ENCODE data around the gene ANKRD30B.
"Not testable (repeated sequence)": the region's sequence is repeated elsewhere in the genome, so short reads cannot be mapped to it uniquely, and the experiment has no call there.

Gene ANKRD30B

DNA sequence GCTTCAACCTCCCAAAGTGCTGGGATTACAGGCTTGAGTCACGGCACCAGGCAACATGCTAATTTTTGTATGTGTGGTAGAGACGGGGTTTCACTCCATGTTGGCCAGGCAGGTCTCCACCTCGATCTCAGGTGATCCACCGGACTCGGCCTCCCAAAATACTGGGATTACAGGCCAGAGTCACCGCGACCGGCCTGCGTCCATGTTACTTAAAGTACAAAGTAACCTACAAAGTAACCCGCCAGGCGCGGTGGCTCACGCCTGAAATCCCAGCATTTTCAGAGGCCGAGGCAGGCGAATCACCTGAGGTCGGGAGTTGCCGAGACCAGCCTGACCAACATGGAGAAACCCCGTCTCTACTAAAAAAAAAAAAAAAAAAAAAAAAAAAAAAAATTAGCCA is 1.1 kb upstream of the ANKRD30B start:
- Histone ChIP-seq H3K79me2 (ENCODE audit: insufficient read depth, low read length) (no peaks in the 10 kb centered on the region), H3K27ac (ENCODE audit: low read length) (no peak overlapping the region), H3K9me3 (ENCODE audit: insufficient read depth, low read length, severe bottlenecking) (peaks cover 10% of the 10 kb centered on the region), H3K36me3 (ENCODE audit: insufficient read depth, low read length) (no peaks in the 10 kb centered on the region), H2AFZ (ENCODE audit: low read depth, low read length) (no peak overlapping the region), H3K4me1 (ENCODE audit: insufficient read depth, low read length) (no peaks in the 10 kb centered on the region), H3K4me2 (ENCODE audit: insufficient read depth, low read length) (no peak overlapping the region), H3K4me3 (ENCODE audit: low read depth in 1 of 2, low read length in 2 of 2) (no peak overlapping the region), H3K27me3 (ENCODE audit: insufficient read depth, low read length, poor library complexity) (no peaks in the 10 kb centered on the region), H4K20me1 (ENCODE audit: insufficient read depth, low read length) (no peaks in the 10 kb centered on the region), H3K9ac (ENCODE audit: low read depth, low read length) (no peak overlapping the region)
- ATAC-seq (ENCODE audit: insufficient read depth, low read depth): no peak
- no peak for DNase-seq
- TF ChIP-seq, protein P1, sequence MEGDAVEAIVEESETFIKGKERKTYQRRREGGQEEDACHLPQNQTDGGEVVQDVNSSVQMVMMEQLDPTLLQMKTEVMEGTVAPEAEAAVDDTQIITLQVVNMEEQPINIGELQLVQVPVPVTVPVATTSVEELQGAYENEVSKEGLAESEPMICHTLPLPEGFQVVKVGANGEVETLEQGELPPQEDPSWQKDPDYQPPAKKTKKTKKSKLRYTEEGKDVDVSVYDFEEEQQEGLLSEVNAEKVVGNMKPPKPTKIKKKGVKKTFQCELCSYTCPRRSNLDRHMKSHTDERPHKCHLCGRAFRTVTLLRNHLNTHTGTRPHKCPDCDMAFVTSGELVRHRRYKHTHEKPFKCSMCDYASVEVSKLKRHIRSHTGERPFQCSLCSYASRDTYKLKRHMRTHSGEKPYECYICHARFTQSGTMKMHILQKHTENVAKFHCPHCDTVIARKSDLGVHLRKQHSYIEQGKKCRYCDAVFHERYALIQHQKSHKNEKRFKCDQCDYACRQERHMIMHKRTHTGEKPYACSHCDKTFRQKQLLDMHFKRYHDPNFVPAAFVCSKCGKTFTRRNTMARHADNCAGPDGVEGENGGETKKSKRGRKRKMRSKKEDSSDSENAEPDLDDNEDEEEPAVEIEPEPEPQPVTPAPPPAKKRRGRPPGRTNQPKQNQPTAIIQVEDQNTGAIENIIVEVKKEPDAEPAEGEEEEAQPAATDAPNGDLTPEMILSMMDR (IDR thresholded peaks at IDR 0.05; ENCODE audit: borderline replicate concordance, extremely low read depth, low read length, poor library complexity, severe bottlenecking): no peak
- no peak for TF ChIP-seq EZH2 (IDR thresholded peaks at IDR 0.05; ENCODE audit: borderline replicate concordance, low read depth, low read length, severe bottlenecking)

DNA sequence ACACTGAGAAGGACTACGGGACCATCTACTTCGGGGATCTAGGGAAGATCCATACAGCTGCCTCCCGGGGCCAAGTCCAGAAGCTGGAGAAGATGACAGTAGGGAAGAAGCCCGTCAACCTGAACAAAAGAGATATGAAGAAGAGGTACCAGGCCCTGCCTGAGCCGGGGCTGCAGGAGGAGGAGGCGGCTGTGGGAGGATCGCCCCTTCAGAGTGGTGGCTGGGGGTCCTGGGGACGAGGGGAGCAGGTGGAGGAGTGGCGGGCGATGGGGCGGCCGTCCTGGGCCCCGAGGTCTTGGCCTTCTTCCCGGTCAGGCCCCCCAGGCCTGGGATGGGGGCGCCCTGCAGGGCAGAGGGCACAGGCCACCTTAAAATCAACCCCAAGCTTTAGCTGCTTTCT is 524 bp downstream of the ANKRD30B start:
- H3K79me2 ChIP-seq (ENCODE audit: insufficient read depth, low read length): no peaks in the 10 kb centered on the region
- H3K27ac ChIP-seq (ENCODE audit: low read length): no peak overlapping the region
- no peaks in the 10 kb centered on the region for H3K27me3 ChIP-seq (ENCODE audit: insufficient read depth, low read length, poor library complexity)
- no peaks in the 10 kb centered on the region for H3K4me1 ChIP-seq (ENCODE audit: insufficient read depth, low read length)
- peaks cover 10% of the 10 kb centered on the region for H3K9me3 ChIP-seq (ENCODE audit: insufficient read depth, low read length, severe bottlenecking)
- H3K9ac ChIP-seq (ENCODE audit: low read depth, low read length): no peak overlapping the region
- DNase-seq (no peak), ATAC-seq (ENCODE audit: insufficient read depth, low read depth) (no peak)
- H3K4me2 ChIP-seq (ENCODE audit: insufficient read depth, low read length): no peak overlapping the region
- no peak overlapping the region for H2AFZ ChIP-seq (ENCODE audit: low read depth, low read length)
- no peaks in the 10 kb centered on the region for H3K36me3 ChIP-seq (ENCODE audit: insufficient read depth, low read length)
- no peak for TF ChIP-seq EZH2 (IDR thresholded peaks at IDR 0.05; ENCODE audit: borderline replicate concordance, low read depth, low read length, severe bottlenecking)
- TF ChIP-seq, protein P1 (IDR thresholded peaks at IDR 0.05; ENCODE audit: borderline replicate concordance, extremely low read depth, low read length, poor library complexity, severe bottlenecking): no peak
- no peaks in the 10 kb centered on the region for H4K20me1 ChIP-seq (ENCODE audit: insufficient read depth, low read length)
- no peak overlapping the region for H3K4me3 ChIP-seq (ENCODE audit: low read depth in 1 of 2, low read length in 2 of 2)

DNA sequence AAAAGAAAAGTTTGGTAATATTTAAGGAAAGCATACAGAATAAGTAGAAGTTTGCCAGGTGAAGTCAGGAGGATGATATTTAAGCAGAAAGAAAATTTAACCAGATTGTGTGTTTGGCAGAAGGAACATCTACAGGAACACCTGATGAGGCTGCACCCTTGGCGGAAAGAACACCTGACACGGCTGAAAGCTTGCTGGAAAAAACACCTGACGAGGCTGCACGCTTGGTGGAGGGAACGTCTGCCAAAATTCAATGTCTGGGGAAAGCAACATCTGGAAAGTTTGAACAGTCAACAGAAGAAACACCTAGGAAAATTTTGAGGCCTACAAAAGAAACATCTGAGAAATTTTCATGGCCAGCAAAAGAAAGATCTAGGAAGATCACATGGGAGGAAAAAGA is 15.6 kb downstream of the ANKRD30B start:
- not testable (repeated sequence) for DNase-seq; ATAC-seq (ENCODE audit: insufficient read depth, low read depth); H3K4me1 ChIP-seq (ENCODE audit: insufficient read depth, low read length)

DNA sequence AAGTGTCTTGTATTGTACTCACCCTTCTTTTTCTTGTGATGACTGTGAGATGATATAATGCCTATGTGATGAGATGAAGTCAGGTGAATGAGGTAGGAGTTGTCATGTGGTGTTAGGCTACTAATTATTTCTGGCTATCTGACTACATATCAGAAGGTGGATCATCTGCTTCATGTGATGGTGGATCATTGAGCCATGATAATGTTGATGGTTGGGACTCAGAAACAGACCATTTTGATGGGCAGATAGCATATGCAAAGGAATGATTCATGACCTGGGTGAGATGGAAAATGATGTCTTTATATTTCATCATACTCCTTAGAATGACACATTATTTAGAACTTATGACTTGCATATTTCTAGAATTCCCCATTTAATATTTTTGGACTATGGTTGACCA is 19.5 kb downstream of the ANKRD30B start:
- no peak overlapping the region for H3K4me2 ChIP-seq (ENCODE audit: insufficient read depth, low read length)
- H3K36me3 ChIP-seq (ENCODE audit: insufficient read depth, low read length): no peaks in the 10 kb centered on the region
- no peaks in the 10 kb centered on the region for H3K9me3 ChIP-seq (ENCODE audit: insufficient read depth, low read length, severe bottlenecking)
- TF ChIP-seq, protein P1 (IDR thresholded peaks at IDR 0.05; ENCODE audit: borderline replicate concordance, extremely low read depth, low read length, poor library complexity, severe bottlenecking): no peak
- TF ChIP-seq EZH2 (IDR thresholded peaks at IDR 0.05; ENCODE audit: borderline replicate concordance, low read depth, low read length, severe bottlenecking): no peak
- no peaks in the 10 kb centered on the region for H4K20me1 ChIP-seq (ENCODE audit: insufficient read depth, low read length)
- H3K4me3 ChIP-seq (ENCODE audit: low read depth in 1 of 2, low read length in 2 of 2): no peak overlapping the region
- no peak overlapping the region for H3K27ac ChIP-seq (ENCODE audit: low read length)
- H3K79me2 ChIP-seq (ENCODE audit: insufficient read depth, low read length): no peaks in the 10 kb centered on the region
- DNase-seq: no peak
- no peak overlapping the region for H2AFZ ChIP-seq (ENCODE audit: low read depth, low read length)
- no peaks in the 10 kb centered on the region for H3K4me1 ChIP-seq (ENCODE audit: insufficient read depth, low read length)
- no peak for ATAC-seq (ENCODE audit: insufficient read depth, low read depth)
- H3K9ac ChIP-seq (ENCODE audit: low read depth, low read length): no peak overlapping the region
- no peaks in the 10 kb centered on the region for H3K27me3 ChIP-seq (ENCODE audit: insufficient read depth, low read length, poor library complexity)

More for the DNA sequence above, 15.6 kb downstream of the ANKRD30B start:
- H2AFZ ChIP-seq (ENCODE audit: low read depth, low read length); H3K9me3 ChIP-seq (ENCODE audit: insufficient read depth, low read length, severe bottlenecking); H3K27me3 ChIP-seq (ENCODE audit: insufficient read depth, low read length, poor library complexity); H3K4me3 ChIP-seq (ENCODE audit: low read depth in 1 of 2, low read length in 2 of 2); H3K79me2 ChIP-seq (ENCODE audit: insufficient read depth, low read length); H4K20me1 ChIP-seq (ENCODE audit: insufficient read depth, low read length); H3K4me2 ChIP-seq (ENCODE audit: insufficient read depth, low read length); H3K36me3 ChIP-seq (ENCODE audit: insufficient read depth, low read length); H3K27ac ChIP-seq (ENCODE audit: low read length); H3K9ac ChIP-seq (ENCODE audit: low read depth, low read length): not testable (repeated sequence)
